GM12865 (cell line): Measurements from ENCODE around the gene ACOX3.

ENCODE experiments used
- DNase-seq: peaks from one replicate; pipeline ENCODE4 v3.0.0; 2010; ENCODE audit warnings: low read depth
- H3K4me3 ChIP-seq: 2 replicates; pipeline ENCODE4 v1.5.1; 2011; ENCODE audit warnings: mild to moderate bottlenecking, low read depth, low read length, control low read depth
- TF ChIP-seq, protein P1 (sequence below): IDR thresholded peaks from 2 replicates; pipeline ENCODE4 v1.5.1; 2011; ENCODE audit warnings: low read length, control low read depth, low read depth, inconsistent platforms; ENCODE audit not compliant: insufficient read depth; ENCODE audit errors: missing control alignments

Gene ACOX3

DNA sequence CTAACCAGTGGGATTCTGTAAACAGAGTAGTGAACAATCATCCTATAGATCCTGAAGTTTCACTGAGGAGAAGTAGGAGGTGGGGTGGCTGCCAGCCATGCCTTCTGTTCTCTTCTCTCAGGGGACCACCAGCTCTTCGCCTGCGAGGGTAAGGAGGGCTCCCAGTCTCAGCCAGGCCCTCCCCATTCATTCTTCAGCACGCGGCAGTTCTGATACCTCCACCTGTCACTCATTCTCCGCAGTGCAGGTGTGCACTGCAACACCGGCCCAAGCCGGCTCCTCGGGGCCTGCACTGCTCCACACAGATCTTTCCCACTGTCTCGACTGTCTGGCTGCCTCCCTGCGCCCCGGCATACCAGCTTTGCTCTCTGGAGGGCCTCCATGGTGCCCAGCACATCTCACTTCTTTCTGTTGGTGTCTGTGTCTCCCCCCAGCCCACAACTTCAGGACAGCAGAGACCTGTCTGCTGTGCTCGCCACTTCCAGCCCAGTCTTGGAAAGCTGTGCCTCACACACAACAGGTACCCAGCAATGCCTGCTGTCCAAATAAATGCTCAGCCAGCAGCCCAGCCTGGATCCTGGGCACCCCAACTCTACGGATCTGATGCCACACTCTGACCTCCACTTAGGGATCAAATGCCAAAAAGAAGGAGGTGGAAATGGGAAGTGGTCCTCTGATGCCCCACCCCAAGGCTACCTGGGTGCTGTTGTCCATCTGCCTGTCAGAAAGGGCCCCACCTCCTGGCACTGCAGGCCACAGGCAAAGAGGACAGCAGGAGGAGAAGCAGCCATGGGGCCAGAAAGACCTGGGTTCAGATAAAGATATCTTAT, 29.0 kb downstream of the ACOX3 start:
- DNase-seq = no peak
- H3K4me3 ChIP-seq = no peak overlapping the region
- TF ChIP-seq, protein P1, sequence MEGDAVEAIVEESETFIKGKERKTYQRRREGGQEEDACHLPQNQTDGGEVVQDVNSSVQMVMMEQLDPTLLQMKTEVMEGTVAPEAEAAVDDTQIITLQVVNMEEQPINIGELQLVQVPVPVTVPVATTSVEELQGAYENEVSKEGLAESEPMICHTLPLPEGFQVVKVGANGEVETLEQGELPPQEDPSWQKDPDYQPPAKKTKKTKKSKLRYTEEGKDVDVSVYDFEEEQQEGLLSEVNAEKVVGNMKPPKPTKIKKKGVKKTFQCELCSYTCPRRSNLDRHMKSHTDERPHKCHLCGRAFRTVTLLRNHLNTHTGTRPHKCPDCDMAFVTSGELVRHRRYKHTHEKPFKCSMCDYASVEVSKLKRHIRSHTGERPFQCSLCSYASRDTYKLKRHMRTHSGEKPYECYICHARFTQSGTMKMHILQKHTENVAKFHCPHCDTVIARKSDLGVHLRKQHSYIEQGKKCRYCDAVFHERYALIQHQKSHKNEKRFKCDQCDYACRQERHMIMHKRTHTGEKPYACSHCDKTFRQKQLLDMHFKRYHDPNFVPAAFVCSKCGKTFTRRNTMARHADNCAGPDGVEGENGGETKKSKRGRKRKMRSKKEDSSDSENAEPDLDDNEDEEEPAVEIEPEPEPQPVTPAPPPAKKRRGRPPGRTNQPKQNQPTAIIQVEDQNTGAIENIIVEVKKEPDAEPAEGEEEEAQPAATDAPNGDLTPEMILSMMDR = no peak

DNA sequence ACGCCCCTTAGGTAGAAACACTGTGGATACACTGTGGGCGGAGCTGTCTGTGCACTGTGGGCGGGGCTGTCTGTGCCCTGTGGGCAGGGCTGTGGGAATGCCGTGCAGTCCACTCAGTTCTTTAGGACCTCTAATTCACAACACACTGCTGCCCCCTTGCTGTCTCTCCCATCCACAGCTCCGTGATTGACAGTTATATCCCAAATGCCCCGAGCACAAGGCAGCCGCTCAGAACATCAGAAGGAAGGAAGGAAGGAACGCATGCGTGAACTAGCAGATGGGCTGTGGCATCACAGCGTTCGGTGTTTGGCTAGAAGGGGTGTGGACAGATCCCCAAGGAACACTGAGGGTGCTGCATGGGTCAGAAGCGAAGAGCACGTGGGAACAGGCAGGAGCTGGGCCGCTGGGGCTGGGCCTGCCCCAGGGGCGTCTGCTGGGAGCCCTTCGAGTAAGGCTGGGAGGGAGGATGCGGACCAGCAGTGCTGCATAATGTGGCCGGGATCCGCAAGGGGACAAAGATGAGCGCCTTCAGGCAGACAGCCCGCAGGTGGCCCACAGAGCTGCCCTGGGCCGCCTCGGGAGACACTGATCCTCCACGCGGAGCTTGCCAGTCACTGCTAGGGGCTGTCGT, 29.8 kb downstream of the ACOX3 start:
- DNase-seq = no peak
- TF ChIP-seq, protein P1 = no peak

DNA sequence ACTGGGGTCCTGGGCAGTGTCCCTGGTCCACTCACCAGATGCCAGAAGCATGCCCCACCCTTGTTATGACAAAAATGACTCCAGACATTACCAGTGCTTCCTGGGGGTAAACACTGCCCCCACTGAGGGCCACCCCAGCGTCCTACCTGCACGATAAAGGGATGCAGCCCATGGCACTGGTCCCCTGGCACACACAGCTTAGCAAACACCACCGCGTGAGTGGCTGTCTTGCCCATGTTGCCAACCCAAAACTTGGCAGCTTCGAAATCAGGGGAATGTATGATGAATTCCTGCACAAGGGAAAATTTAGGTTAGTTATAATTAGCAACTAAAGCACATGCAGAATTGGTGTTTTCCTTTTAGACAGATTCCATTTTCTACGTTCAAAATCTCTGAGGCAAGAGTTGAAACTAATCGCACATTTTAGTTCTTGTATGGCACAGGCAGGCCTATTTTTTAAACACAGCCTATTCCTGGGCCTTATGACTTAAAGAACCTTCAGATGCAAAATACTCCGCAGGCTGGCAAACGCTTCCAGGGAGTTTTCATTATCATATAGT, 30.4 kb downstream of the ACOX3 start:
- TF ChIP-seq, protein P1 = no peak
- no peak overlapping the region for H3K4me3 ChIP-seq
- DNase-seq = no peak

More for the DNA sequence above, 29.8 kb downstream of the ACOX3 start:
- H3K4me3 ChIP-seq = no peak overlapping the region

DNA sequence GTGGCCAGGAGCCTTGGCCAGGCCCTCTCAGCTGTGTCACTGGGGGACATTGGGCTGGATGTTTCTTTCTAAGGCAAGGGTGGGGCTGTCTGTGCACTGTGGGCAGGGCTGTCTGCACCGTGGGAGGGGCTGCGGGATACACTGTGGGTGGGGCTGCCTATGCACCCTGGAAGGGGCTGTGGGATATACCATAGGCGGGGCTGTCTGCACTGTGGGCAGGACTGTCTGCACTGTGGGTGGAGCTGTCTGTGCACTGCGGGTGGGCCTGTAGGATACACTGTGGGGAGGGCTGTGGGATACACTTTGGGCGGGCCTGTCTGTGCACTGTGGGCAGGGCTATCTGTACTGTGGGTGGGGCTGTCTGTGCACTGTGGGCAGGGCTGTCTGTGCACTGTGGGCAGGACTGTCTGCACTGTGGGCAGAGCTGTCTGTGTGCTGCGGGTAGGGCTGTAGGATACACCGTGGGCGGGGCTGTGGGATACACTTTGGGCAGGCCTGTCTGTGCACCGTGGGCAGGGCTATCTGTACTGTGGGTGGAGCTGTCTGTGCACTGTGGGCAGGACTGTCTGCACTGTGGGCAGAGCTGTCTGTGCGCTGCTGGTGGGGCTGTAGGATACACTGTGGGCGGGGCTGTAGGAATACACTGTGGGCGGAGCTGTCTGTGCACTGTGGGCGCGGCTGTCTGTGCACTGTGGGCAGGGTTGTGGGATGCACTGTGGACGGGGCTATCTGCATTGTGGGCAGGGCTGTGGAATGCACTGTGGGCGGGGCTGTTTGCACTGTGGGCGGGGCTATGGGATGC, 31.1 kb downstream of the ACOX3 start:
- TF ChIP-seq, protein P1 = no peak
- DNase-seq = peak; percentile 38
- no peak overlapping the region for H3K4me3 ChIP-seq

DNA sequence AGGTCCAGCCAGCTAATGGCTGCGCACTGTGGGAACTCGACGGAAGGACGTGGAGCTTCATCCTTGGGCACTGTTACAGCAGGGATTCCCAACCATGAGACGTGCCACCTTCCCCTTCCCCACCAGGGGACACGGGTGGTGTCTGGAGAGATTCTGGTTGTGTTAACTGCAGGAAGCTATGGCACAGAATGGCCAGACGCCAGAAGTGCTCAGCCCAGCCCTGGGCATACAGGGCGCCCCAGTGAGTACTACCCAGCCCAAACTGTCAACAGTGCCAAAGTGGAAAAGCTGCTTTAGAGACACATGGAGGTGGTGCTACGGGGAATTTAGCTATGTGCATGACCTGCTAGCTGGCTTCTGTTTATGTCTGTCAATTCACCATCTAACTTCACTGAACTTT, 32.8 kb downstream of the ACOX3 start:
- TF ChIP-seq, protein P1 = no peak
- no peak overlapping the region for H3K4me3 ChIP-seq
- no peak for DNase-seq

DNA sequence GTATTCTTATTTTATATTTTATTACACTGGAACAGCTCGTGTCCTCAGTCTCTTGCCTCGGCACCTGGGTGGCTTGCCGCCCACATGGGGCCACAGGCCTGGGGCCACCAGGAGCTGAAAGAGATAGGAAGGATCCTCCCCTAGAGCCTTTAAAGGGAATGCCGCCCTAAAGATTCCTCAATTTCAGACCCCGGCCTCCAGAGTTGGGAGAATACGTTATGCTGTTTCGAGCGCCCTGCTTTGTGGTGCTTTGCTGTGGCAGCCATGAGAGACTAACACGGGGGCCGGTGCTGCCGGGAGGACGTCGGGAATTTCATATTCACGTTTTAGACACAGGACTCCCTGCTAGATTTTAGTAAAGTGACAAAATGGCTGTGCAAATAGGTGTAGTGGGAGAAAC, 33.2 kb downstream of the ACOX3 start:
- TF ChIP-seq, protein P1 = no peak
- H3K4me3 ChIP-seq = no peak overlapping the region
- no peak for DNase-seq
